Activated naive CD4-positive, alpha-beta T cell (primary cell): ENCODE results near the gene SPPL2B.
A peak's percentile ranks its signal among the peaks of the same experiment; 100 is the strongest.

Experiments
- DNase-seq, 4 experiments: peaks; one replicate each; lab custom pipeline; 2025; lab: John Stamatoyannopoulos, UW

Gene SPPL2B

DNA sequence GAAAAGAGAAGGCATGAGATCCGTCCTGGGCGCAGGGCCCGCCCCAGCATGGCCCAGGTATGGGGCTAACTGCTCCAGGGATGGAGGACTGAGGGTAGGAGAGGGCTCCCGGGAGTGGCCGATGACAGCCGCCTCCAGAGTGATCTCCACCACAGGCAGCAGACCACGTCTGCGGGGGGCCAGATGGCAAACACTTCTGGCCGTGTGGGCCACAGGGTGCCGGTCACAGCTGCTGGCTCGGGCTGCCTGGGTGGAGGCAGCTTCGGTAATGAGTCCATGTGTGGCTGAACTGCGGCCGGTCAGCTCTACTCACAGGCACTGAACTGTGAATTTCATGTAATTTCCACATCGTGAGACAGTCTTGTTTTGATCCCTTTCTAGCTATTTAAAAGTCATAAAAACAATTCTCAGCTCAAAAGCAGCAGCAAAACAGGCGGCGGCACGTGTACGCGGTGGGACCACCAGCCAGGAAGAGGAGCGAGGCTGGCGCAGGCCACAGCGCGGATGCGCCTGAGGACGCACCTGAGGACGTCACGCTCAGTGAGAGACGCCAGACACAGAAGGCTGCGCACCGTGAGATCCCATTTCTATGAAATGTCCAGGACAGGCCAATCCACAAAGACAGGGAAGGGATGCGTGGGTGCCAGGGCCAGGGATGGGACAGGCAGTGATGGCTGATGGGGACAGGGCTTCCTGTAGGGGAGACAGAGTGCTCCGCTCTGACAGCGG is 4.1 kb upstream of the SPPL2B start:
- DNase-seq: no peak

DNA sequence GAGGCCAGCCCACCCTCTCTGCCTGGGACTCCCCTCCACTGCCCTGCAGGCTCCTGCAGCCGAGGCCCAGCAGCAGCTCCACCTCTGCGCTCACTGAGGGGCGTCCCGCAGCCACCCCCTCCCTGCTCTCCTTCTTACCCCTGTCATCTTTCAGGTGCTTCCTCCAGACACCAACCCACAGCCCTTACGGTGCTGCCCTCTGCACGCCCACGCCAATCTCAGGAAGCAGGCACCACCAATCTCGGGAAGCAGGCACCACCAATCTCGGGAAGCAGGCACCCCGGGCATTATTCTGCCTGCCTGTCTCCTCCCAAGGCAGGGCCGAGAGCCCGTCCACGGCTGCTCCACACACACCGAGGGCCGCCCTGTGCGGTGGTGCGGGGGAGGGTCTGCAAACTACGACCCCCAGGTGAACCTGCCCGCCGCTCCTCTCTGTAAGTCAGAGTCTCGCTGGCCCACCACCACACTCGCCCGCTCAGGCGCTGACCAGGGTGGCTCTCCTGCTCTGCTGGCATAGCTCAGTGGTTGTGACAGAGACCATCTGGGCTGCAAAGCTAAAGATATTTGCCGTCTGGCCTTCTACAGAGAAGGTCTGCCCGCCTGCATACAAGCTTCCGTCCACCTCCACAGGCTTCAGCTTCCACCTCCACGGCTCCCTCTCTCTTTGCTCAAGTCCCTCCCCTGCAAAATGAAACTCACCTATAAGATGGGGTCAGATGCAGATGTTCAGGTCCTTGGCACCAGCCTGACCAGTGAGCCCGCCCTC is 3.0 kb upstream of the SPPL2B start:
- no peak for DNase-seq

DNA sequence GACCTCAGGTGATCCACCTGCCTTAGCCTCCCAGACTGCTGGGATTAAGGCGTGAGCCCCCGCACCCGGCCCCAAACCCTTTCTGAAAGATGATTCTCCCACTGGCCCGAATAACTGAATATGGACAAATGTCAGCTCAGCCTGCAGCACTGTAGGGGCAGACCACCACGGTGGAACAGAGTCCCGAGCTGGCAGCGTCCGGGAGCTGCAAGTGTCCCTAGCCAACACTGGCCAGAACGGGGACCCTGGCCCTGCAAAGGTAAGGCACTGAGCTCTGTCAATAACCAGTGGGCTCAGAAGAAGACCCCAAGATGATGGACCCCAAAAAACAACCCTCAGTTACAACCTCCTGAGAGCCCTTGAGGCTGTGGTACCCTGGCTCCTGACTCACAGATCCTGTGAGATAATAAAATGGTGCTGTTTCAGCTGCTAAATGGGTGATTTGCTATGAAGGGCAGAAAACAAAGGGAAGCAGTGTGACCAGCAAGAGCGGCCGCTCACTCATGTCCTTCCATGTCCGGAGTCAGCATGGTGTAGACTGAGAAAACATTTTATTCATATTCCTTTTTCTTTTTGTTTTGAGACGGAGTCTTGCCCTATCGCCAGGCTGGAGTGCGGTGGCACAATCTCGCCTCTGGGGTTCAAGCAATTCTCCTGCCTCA is 1.7 kb upstream of the SPPL2B start:
- no peak for DNase-seq

DNA sequence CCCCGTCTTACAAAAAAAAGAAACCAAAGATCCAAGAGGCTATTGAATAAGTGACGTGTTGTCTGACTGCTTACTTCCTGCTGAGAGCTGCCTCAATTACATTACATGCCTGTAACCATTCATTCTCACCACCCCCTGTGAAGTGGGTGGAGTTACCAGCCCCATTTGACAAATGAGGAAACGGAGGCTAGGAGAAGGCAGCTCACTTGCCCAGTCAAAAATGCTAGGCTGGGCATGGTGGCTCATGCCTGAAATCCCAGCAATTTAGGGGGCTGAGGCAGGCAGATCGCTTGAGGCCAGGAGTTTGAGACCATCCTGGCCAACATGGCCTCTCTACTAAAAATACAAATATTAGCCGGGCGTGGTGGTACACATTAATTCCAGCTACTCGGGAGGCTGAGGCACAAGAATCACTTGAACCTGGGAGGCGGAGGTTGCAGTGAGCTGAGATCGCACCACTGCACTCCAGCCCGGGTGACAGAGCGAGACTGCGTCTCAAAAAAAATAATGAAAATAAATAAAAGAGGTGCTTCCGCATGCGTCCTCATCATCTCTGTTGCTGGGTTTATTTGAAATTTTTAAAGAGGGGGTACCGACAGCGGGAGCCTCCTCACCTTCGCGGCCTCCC is 597 bp upstream of the SPPL2B start:
- DNase-seq: no peak

DNA sequence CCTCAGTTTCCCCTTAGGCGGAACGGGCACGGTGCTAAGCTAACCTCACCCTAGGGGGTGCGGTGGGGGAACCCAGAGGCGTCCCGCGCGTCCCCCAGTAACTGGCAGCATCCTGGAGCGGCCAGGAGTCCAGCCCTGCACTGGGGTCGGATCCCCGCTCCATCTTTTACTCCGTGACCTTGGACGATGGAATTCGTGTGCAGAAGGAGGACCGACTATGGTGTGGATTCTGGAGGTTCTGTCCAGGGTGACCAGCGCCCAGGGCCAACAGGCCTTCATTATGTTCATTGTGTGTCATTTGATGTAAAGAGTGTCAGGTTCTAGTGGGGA is 630 bp downstream of the SPPL2B start:
- no peak for DNase-seq

DNA sequence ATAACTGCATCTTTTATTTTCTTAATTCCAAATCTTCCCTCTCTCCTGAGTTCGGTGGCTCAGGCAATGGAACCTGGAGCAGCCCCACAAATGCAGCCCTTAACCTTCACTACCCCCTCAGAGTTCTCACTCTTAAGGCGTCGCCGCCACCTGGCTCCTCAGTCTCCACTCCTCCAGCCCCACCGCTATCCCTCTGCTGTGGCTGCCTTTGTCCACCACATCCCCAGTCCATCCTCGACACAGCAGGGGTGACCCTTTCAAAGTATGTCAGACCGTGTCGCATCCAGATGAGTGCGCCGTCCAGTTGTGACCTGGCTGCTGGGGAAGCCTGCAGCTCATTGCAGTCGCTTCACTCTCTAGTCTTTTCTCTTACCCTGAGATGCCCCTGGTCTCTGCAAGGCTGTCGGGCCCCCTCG is 1.0 kb downstream of the SPPL2B start:
- DNase-seq: no peak

DNA sequence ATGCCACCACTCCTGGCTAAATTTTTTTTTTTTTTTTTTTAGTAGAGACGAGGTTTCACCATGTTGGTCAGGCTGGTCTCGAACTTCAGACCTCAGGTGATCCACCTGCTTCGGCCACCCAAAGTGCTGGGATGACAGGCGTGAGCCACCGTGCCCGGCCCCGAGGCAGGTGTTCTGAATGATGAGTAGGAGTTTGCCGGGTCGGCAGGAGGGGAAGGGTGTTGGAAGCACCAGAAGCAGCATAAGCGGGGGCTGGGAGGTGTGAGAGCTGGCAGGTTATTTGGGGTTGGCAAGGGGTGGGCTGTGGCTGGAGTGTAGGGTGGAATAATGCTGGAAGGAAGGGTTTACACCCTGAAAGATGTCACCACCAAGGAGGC is 1.8 kb downstream of the SPPL2B start:
- no peak for DNase-seq

DNA sequence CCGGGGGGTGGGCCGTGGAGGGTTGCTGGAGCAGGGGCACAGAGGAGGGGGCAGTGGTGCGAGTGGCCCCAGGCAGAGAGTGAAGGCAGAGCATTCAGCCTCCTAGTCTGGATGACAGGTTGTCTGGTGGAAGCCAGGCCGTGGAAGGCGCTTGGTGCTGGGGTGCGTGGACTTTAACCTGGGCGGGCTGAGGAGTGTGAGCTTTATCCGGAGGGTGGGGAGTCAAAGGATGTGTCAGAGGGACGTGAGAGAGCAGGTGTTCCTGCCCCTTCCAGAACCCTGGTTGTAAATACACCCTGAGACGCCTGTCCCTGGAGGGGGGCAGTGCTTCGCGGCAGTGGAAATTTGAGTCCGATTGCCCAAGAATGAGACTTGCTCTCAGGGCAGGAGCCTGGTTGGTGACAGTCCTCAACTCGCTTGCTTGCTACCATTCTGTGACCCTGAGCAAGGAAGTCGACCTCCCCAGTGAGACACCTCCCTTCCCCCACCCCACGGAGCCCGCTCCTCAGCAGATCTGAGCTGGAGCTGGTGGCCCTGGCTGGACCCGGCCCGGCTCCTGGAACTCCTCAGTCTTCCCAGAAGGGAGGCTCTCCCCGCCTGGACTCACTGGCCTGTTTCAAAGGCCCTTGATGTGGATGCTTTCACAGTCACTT is 2.3 kb downstream of the SPPL2B start:
- no peak for DNase-seq

DNA sequence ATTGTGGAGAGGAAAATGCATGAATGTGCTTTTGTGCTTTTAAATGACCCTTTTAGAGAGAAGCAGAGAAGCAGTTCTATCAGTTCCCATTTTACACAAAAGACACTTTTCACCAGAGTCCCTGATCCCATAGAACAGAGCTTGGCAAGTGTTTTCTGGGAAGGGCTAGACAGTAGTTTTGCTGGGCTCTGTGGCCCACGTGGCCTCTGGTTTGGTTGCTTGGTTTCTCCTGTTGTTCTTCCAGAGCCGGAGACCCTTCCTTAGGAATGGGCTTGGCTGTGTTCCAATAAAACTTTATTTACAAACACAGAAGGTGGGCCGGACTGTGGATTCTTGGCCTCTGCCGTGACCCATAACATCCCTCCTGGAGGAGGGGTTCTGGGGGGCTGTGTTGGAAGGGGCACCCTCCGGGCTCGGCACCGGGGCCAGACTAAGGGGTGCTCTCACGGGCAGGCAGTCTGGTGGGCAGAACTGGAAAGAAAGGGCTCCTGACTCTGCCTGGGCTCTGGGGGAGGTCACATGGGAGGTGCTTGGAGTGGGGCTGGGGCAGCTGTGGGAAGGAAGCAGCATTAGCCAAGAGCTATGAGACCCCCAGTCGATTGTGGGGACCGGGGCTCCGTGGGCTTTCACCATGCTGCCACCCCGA is 3.2 kb downstream of the SPPL2B start:
- DNase-seq: no peak

DNA sequence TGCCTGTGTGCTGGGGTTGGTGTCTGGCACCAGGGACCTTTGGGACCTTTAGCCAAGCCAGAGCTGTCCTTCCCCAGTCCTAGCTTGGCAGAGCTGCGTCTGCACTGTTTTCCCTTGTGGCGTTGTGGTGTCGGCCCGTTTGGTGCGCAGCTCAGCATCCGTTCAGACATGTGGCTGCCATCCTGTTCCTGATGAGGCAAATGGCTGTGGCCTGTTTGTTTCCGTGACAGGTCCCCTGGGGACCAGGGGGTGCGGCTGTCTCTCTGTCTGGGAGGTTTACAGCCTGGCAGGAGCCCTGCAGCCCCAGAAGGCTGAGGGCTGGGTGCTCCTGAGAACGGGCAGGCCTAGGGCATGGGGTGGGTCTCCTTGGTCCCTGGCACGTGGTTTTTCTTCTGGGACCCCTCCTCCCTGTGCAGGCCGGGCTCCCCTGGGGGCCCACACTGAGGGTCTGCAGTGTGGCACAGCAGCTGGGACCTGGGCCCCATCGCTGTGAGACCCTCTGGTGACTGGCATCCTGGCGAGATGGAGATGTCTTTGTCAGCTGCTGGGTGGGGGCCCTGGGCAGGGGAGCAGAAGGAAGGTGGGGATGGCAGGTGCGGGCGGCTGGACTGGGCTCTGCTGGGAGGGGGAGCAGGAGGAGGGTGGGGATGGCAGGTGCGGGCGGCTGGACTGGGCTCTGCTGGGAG is 4.0 kb downstream of the SPPL2B start:
- DNase-seq: peak in 2 of 4 experiments; percentile 29 to 47

DNA sequence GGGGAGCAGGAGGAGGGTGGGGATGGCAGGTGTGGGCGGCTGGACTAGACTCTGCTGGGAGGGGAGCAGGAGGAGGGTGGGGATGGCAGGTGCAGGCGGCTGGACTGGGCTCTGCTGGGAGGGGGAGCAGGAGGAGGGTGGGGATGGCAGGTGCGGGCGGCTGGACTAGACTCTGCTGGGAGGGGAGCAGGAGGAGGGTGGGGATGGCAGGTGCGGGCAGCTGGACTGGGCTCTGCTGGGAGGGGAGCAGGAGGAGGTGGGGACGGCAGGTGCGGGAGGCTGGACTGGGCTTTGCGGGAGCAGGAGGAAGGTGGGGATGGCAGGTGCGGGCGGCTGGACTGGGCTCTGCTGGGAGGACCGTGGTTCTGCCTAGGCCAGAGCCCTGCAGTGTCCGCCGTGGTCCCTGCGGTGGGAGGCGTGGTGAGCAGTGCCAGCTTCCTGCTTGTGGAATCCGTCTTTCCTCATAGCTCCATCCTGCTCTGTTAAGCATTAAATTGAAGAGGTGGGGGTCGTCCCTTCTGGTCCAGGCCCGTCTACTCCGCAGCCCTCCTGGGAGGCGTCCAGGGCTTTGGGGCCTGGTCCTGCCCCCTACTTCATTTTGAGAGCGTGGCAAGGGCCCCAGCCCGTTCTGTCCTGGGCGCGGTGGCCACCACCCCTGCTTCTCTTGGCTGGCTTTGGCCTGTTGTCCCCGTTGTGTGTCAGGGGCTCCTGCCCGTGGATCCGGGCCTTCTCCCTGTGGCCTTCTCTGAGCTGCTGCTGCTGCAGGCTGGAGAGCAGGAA is 4.7 kb downstream of the SPPL2B start:
- no peak for DNase-seq

DNA sequence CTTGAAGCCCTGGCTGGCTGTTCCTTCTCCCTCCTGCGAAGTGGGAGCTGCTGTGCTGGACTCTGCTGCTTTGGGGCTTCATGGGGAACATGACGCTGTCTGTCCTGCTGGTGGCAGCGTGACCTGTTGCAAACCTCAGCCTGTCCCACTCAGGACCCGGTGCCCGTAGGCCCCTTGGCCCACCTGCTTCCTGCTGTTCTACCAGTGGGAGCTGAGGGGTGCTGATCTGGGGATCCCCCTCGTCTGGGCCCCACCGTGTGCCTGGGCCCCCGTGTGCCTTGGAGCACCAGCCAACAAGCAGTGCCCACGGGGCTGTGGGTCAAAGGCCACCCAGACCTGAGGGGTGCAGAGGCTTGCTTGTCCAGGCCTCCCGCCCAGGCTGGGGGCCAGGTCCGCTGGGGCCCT is 5.3 kb downstream of the SPPL2B start:
- no peak for DNase-seq

DNA sequence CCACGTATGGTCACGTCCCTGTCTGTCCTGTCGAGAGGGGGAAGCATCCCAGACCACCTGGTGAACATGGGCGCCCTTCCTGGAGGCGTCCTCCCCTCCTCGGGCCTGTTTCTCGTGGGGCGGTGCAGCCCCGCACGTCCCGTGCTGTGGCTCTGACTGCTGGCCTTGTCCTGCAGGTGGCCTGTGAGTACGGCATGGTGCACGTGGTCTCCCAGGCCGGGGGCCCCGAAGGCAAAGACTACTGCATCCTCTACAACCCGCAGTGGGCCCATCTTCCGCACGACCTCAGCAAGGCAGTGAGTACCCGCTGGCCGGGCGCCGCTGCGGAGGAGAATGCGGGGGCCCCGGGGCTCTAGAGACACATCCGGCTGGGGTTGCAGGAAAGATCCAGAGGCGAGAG is 5.9 kb downstream of the SPPL2B start:
- no peak for DNase-seq

DNA sequence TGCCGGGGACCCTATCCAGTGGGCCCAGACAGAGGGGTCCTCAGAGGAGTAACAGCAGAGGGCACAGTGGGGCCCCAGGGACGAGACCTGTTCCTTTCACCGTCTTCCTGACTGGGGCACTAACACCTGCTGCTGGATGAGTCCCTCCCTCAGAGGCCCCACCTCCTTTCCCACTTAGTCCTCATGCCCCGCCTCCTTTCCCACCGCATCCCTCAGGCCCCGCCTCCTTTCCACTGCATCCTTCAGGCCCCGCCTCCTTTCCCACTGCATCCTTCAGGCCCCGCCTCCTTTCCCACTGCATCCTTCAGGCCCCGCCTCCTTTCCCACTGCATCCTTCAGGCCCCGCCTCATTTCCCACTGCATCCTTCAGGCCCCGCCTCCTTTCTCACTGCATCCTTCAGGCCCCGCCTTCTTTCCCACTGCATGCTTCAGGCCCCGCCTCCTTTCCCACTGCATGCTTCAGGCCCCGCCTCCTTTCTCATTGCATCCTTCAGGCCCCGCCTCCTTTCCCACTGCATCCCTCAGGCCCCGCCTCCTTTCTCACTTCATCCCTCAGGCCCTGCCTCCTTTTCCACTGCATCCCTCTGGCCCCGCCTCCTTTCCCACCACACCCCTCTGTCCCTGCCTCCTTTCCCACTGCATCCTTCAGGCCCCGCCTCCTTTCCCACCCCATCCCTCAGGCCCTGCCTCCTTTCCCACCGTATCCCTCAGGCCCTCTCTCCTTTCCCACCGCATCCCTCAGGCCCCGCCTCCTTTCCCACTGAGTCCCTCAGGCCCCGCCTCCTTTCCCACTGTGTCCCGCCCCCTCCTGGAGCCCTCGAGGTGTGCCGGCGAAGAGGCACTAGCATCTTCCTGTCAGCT is 6.7 kb downstream of the SPPL2B start:
- no peak for DNase-seq

DNA sequence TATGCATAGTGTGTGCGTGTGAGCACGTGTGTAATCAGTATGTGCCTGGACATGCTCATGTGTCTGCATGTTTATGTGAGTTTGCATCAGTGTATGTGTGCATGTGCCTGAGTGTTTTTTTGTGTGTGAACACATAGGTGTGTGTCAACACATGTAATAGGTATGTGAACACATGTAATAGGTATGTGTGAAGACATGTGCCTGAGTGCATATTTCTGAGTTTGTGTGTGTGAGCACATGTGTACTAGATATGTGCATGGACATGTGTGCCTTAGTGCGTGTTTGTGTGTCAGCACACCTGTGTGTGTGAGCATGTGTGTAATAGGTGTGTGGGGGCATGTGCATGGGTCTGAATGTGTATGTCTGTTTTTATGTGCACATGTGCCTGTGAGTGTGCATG is 7.4 kb downstream of the SPPL2B start:
- DNase-seq: no peak

DNA sequence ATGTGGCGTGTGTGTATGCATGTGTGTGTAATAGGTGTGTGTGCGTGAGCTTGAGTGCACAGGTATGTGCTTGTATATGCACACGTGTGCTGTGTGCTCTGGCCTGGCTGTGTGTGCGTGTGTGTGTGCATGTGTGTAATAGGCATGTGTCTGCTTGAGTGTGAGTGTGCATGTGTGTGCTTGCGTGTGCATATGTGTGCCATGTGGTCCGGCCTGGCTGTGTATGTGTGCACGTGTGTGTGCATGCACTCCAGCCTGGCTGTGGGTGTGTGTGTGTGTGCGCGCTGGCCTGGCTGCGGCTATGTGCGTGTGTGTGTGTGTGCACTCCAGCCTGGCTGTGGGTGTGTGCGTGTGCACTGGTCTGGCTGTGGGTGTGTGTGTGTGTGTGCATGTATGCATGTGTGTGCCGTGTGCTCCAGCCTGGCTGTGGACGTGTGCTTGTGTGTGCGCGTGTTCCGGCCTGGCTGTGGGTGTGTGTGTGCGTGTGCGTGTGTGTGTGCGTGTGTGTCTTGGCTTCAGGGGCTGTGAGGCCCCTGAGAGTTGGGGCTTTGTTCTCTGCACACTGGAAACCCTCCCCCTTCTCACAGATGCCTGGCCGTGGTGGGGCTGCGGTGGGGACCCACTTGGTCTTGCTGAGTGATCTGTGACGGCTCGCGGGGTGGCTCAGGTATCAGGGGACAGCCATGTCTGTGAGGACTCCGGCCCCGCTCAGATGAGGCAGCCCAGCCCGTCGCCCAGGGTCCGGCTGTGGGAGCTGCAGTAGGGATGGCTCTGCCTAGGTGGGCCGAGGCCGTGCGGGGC is 8.2 kb downstream of the SPPL2B start:
- DNase-seq: no peak

DNA sequence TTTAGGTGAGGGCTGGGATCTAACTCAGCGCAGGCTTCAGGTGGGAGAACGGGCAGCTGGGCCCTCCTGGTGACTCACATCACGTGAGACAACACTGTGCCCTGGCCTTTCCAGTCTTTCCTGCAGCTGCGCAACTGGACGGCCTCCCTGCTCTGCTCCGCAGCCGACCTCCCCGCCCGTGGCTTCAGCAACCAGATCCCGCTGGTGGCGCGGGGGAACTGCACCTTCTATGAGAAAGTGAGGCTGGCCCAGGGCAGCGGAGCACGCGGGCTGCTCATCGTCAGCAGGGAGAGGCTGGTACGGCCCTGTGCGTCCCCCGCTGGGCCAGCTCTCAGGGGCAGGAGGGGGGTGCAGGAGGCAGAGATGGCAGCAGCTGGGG is 8.8 kb downstream of the SPPL2B start:
- DNase-seq: no peak

DNA sequence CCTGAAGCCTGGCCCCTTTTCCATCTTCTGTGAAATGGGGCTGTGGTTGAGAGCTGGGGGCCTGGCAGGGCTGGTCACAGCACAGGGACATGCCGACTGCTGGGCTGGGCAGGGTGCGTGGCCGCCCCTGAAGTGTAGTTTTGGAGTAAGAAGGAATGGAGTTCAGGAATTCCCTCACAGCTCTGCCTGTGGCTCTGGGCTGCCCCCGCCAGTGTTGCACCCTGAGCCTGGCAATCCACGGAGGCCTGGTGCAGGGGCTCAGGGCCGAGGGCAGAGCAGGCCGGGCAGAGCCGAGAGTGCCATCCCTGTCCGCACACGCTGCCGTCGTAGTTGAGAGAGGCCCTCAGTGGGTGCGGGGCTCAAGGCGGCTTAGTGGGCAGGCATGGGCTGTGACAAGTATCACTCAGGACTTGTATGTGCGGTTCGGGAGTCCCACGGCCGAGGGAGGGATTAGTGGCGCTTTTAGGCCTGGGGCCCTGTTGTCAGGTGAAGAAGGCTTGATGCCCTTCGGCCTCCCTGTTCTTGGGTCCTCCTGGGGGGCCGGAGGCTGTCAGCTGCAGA is 9.7 kb downstream of the SPPL2B start:
- no peak for DNase-seq
